ENCODE results near the gene DBF4B. TPM values are rescaled to one million over a fixed set of nuclear protein-coding genes. Genes with fewer than 3 reads are reported as not detected.

Gene DBF4B
- total and polyA plus RNA-seq, 2 of the 13 experiments (the other 11 are each of a cell fraction or from before 2014, with no cell fraction given), result 11.7 to 13.2 TPM

GRCh38 chr17:44736551-44737240 lies 28.2 kb downstream of the DBF4B start:
- H3K4me2 ChIP-seq (ENCODE audit: low read depth, low read length), result no peak overlapping the region
- WGBS (ENCODE audit: low lambda C conversion rate), result 92% methylated on average over 12 of the region's 12 CpGs
- H3K4me1 ChIP-seq (ENCODE audit: insufficient read depth, low read length), result no peaks in the 10 kb centered on the region
- H4K20me1 ChIP-seq (ENCODE audit: insufficient read depth, low read length), result no peaks in the 10 kb centered on the region
- TF ChIP-seq SSRP1 (CRISPR knock-in tag; IDR thresholded peaks at IDR 0.05) (no peak), ZNF12 (CRISPR knock-in tag; IDR thresholded peaks at IDR 0.05) (no peak), ZNF232 (CRISPR knock-in tag; IDR thresholded peaks at IDR 0.05; ENCODE audit: borderline replicate concordance) (no peak), ZC3H13 (CRISPR knock-in tag; IDR thresholded peaks at IDR 0.05) (no peak), ZFX (CRISPR knock-in tag; IDR thresholded peaks at IDR 0.05; ENCODE audit: low read depth) (no peak), GPN1 (CRISPR knock-in tag; IDR thresholded peaks at IDR 0.05; ENCODE audit: borderline replicate concordance) (no peak), ZNF570 (CRISPR knock-in tag; IDR thresholded peaks at IDR 0.05; ENCODE audit: borderline replicate concordance) (no peak), MNT (IDR thresholded peaks at IDR 0.05) (no peak), SMARCC2 (IDR thresholded peaks at IDR 0.05) (no peak), NFATC3 (CRISPR knock-in tag; IDR thresholded peaks at IDR 0.05) (no peak)
- no peak for FAIRE-seq
- H3K9me3 ChIP-seq (ENCODE audit: low read length), result no peaks in the 10 kb centered on the region
- CTCF ChIA-PET (ENCODE audit: low intra/inter-chr PET ratio, low total read pairs), result no interaction called here
- H3K79me2 ChIP-seq (ENCODE audit: insufficient read depth, low read length), result no peaks in the 10 kb centered on the region
- no peak overlapping the region for H3K27ac ChIP-seq (ENCODE audit: extremely low read length, insufficient read depth, low read length)
- H3K4me3 ChIP-seq (replicated peaks in 1 of 3; ENCODE audit: insufficient read depth in 1 of 3, low read depth in 2 of 3, low read length in 3 of 3), result no peak overlapping the region
- ATAC-seq, result no peak
- intact Hi-C loops (cut with micrococcal nuclease; ENCODE audit: unreplicated experiment) (no loop called here), in situ Hi-C loops (cut with HindIII; ENCODE audit: extremely low pct_ligation_motif_present, low pct_unique_long_range_greater_than_20kb) (no loop called here)
- no peaks in the 10 kb centered on the region for H3K27me3 ChIP-seq (ENCODE audit: control insufficient read depth in 1 of 2, insufficient read depth in 2 of 2, low read length in 2 of 2)
- no peak overlapping the region for H3K9ac ChIP-seq (ENCODE audit: insufficient read depth, low read depth, low read length)
- POLR2A ChIA-PET, result interaction anchor here (1.6 kb wide), 1 partner anchor 48 kb away, joined by 3 read pairs; no protein-coding TSS in a partner anchor
- no TSS peak for BruUV-seq (replicated peaks)
- H2AFZ ChIP-seq (ENCODE audit: low read length), result no peak overlapping the region
- H3K36me3 ChIP-seq (replicated peaks in 1 of 2; ENCODE audit: control insufficient read depth in 1 of 2, insufficient read depth in 2 of 2, low read length in 2 of 2), result peaks cover 23 to 53% of the 10 kb centered on the region in 2 experiments
- no peak for DNase-seq (ENCODE audit: low spot score)

Measured in HepG2 (cell line).